A549 (cell line): ENCODE data around the gene TUBA4A. TPM values are rescaled to one million over a fixed set of nuclear protein-coding genes. Genes with fewer than 3 reads are reported as not detected.
A peak's percentile ranks its signal among the peaks of the same experiment; 100 is the strongest.

Experiments used
- ATAC-seq, 2 experiments: fragments of 200-7000 bp in 1 of 2; fragments of >200 bp in 1 of 2; cut with Nextera tagmentation in 1 of 2; cut with Tn5 transposase in 1 of 2; 3 replicates each; pipeline versions ENCODE4 v1.8.0 to v1.9.1; 2018 to 2020; ENCODE audit warnings: mild to moderate bottlenecking in 1 of 2, moderate library complexity in 1 of 2
- CTCF ChIA-PET: fragments of 300-600 bp; sonication (Branson Sonifier 250); formaldehyde crosslinking; extraction: SDS; loops from one replicate; lab custom pipeline; 2021; ENCODE audit warnings: antibody characterized with exemption, inconsistent platforms; lab: Yijun Ruan, JAX
- POLR2A ChIA-PET: fragments of 350-600 bp; formaldehyde crosslinking; extraction: SDS; loops from one replicate; lab custom pipeline; 2021; ENCODE audit warnings: antibody characterized with exemption, inconsistent platforms; lab: Yijun Ruan, JAX
- DNase-seq, 2 experiments: peaks; one replicate each; pipeline versions ENCODE4 v3.0.0 to v3.0.0-alpha.2; 2011 to 2016; ENCODE audit warnings: low read depth in 1 of 2, low spot score in 1 of 2
- FAIRE-seq: peaks from 2 replicates; lab custom pipeline; 2011; peaks lifted over from hg19 to GRCh38; lab: Jason Lieb, UNC
- H3K27ac ChIP-seq, 2 experiments: fragments of >200 bp; sonication (Bioruptor Twin); formaldehyde crosslinking; 3 replicates each; pipeline ENCODE4 v1.5.1; 2016 to 2017
- H3K4me1 ChIP-seq: fragments of >200 bp; sonication (Bioruptor Twin); formaldehyde crosslinking; 3 replicates; pipeline ENCODE4 v1.6.1; 2016
- H3K4me2 ChIP-seq: fragments of >200 bp; sonication (Bioruptor Twin); formaldehyde crosslinking; 3 replicates; pipeline ENCODE4 v1.6.1; 2016
- H3K4me3 ChIP-seq: fragments of >200 bp; sonication (Bioruptor Twin); formaldehyde crosslinking; 3 replicates; pipeline ENCODE4 v1.5.1; 2016
- H3K9me3 ChIP-seq: fragments of >200 bp; sonication (Bioruptor Twin); formaldehyde crosslinking; 3 replicates; pipeline ENCODE4 v1.6.1; 2016
- ATOH8 ChIP-seq: fragments of 250-450 bp; sonication (Bioruptor Pico); IDR thresholded peaks from 2 replicates; pipeline ENCODE4 v1.5.0; 2020; ENCODE audit warnings: low read depth, mild to moderate bottlenecking, moderate library complexity
- BCL3 ChIP-seq: fragments of >200 bp; sonication (Bioruptor Twin); formaldehyde crosslinking; IDR thresholded peaks from 3 replicates; pipeline ENCODE4 v1.6.1; 2016
- EHF ChIP-seq: fragments of 250-450 bp; sonication (Bioruptor Pico); IDR thresholded peaks from 2 replicates; pipeline ENCODE4 v1.5.0; 2020; ENCODE audit warnings: mild to moderate bottlenecking
- EP300 ChIP-seq, 2 experiments: fragments of >200 bp; sonication (Bioruptor Twin); formaldehyde crosslinking; IDR thresholded peaks; 2 replicates in 1 of 2; 3 replicates in 1 of 2; pipeline ENCODE4 v1.6.1; 2016 to 2017
- ESRRA ChIP-seq: fragments of 150-350 bp; IDR thresholded peaks from 2 replicates; pipeline ENCODE4 v1.6.1; 2014; ENCODE audit warnings: mild to moderate bottlenecking, low read length, borderline replicate concordance
- FOSL2 ChIP-seq, 2 experiments: fragments of 450-650 bp in 1 of 2; fragments of >200 bp in 1 of 2; sonication (Bioruptor Twin) in 1 of 2; formaldehyde crosslinking; IDR thresholded peaks; 2 replicates each; pipeline versions ENCODE4 v1.5.0 to v1.6.1; 2016 to 2020; ENCODE audit warnings: mild to moderate bottlenecking in 1 of 2, moderate library complexity in 1 of 2
- GATA3 ChIP-seq: IDR thresholded peaks from 2 replicates; pipeline ENCODE4 v1.6.1; 2012; ENCODE audit warnings: borderline replicate concordance
- HDAC2 ChIP-seq: fragments of 200-600 bp; sonication (generic); IDR thresholded peaks from 2 replicates; pipeline ENCODE4 v1.6.1; 2016
- HOXB5 ChIP-seq: fragments of 250-450 bp; sonication (Bioruptor Pico); IDR thresholded peaks from 2 replicates; pipeline ENCODE4 v1.5.0; 2020; ENCODE audit warnings: mild to moderate bottlenecking, moderate library complexity
- JUN ChIP-seq, 2 experiments: fragments of >200 bp; sonication (Bioruptor Twin); formaldehyde crosslinking; IDR thresholded peaks; 2 replicates in 1 of 2; 3 replicates in 1 of 2; pipeline ENCODE4 v1.6.1; 2016 to 2017
- JUNB ChIP-seq: fragments of >200 bp; sonication (Bioruptor Twin); formaldehyde crosslinking; IDR thresholded peaks from 2 replicates; pipeline ENCODE4 v1.6.1; 2016
- KDM1A ChIP-seq: fragments of 200-600 bp; sonication (generic); IDR thresholded peaks from 2 replicates; pipeline ENCODE4 v1.6.1; 2016; ENCODE audit warnings: low read depth, mild to moderate bottlenecking
- MAFK ChIP-seq: fragments of 450-650 bp; IDR thresholded peaks from 2 replicates; pipeline ENCODE4 v1.6.1; 2014; ENCODE audit not compliant: partially characterized antibody
- MAZ ChIP-seq: fragments of 150-350 bp; IDR thresholded peaks from 2 replicates; pipeline ENCODE4 v1.6.1; 2014; ENCODE audit warnings: antibody characterized with exemption, low read depth, low read length, borderline replicate concordance
- MYC ChIP-seq: IDR thresholded peaks from 2 replicates; pipeline ENCODE4 v1.6.1; 2012; ENCODE audit warnings: mild to moderate bottlenecking, inconsistent platforms, low read length, improper control_type of control experiment, borderline replicate concordance
- NPAS2 ChIP-seq: fragments of 250-450 bp; sonication (Bioruptor Pico); IDR thresholded peaks from 2 replicates; pipeline ENCODE4 v1.8.0; 2022; ENCODE audit warnings: mild to moderate bottlenecking, moderate library complexity, borderline replicate concordance
- PHF8 ChIP-seq: fragments of 200-600 bp; sonication (generic); IDR thresholded peaks from 2 replicates; pipeline ENCODE4 v1.6.1; 2016; ENCODE audit warnings: low read depth, mild to moderate bottlenecking, antibody characterized with exemption, moderate library complexity, borderline replicate concordance
- POLR2A ChIP-seq: IDR thresholded peaks from 2 replicates; pipeline ENCODE4 v1.6.1; 2012; ENCODE audit warnings: mild to moderate bottlenecking, low read length
- POLR2AphosphoS2 ChIP-seq: conservative IDR thresholded peaks from 2 replicates; pipeline ENCODE4 v1.6.1; 2012; ENCODE audit warnings: low read length, improper control_type of control experiment, inconsistent platforms
- RAD21 ChIP-seq, 2 experiments: fragments of >200 bp in 1 of 2; sonication (Bioruptor Twin) in 1 of 2; formaldehyde crosslinking in 1 of 2; IDR thresholded peaks in 1 of 2; conservative IDR thresholded peaks in 1 of 2; 2 replicates in 1 of 2; 3 replicates in 1 of 2; pipeline ENCODE4 v1.6.1; 2012 to 2018; ENCODE audit warnings: inconsistent platforms in 1 of 2
- RFX5 ChIP-seq: fragments of 450-650 bp; IDR thresholded peaks from 2 replicates; pipeline ENCODE4 v1.7.1; 2014; ENCODE audit warnings: antibody characterized with exemption, mild to moderate bottlenecking, moderate library complexity
- SREBF2 ChIP-seq: fragments of 450-650 bp; IDR thresholded peaks from 2 replicates; pipeline ENCODE4 v1.6.1; 2014; ENCODE audit warnings: mild to moderate bottlenecking, moderate library complexity
- TFCP2L1 ChIP-seq: fragments of 250-450 bp; sonication (Bioruptor Pico); IDR thresholded peaks from 2 replicates; pipeline ENCODE4 v1.5.0; 2021; ENCODE audit warnings: mild to moderate bottlenecking
- TP53 ChIP-seq: fragments of 250-450 bp; sonication (Bioruptor Pico); IDR thresholded peaks from 2 replicates; pipeline ENCODE4 v1.5.0; 2021; ENCODE audit warnings: mild to moderate bottlenecking, moderate library complexity
- ZC3H11A ChIP-seq: fragments of 450-650 bp; IDR thresholded peaks from 2 replicates; pipeline ENCODE4 v1.6.1; 2014; ENCODE audit warnings: antibody characterized with exemption, mild to moderate bottlenecking
- WGBS: methylation state at CpG from one replicate; pipeline ENCODE4 v1.1.6; 2017; ENCODE audit errors: missing lambda C conversion rate; 5-methylcytosine and 5-hydroxymethylcytosine counted together
- polyA plus RNA-seq, 4 experiments: library from polyadenylated mRNA; depleted of rRNA in 3 of 4; stranded (reverse); fragments of >200 nt; fragmentation: RNase III in 1 of 4; extraction: RNeasy Plus Mini Kit Qiagen cat#74134 plus additional on column Dnase treatment in 1 of 4; gene quantifications; 2 replicates in 3 of 4; 3 replicates in 1 of 4; pipeline ENCODE4 v1.2.3, GENCODE V29; 2011 to 2017
- TF ChIP-seq, protein P1 (sequence below): IDR thresholded peaks from 2 replicates; pipeline ENCODE4 v1.6.1; 2012
- TF ChIP-seq, protein P2 (sequence below): IDR thresholded peaks from 2 replicates; pipeline ENCODE4 v1.6.1; 2012
- TF ChIP-seq, protein P3 (sequence below): IDR thresholded peaks from 2 replicates; pipeline ENCODE4 v1.6.1; 2012; ENCODE audit warnings: low read depth, borderline replicate concordance
- TF ChIP-seq, protein P4 (sequence below): fragments of >200 bp; sonication (Bioruptor Twin); formaldehyde crosslinking; IDR thresholded peaks from 3 replicates; pipeline ENCODE4 v1.5.1; 2016

Gene TUBA4A
- polyA plus RNA-seq, 2 of the 4 experiments (the other 2 are of a cell fraction) = 222 to 450 TPM

DNA sequence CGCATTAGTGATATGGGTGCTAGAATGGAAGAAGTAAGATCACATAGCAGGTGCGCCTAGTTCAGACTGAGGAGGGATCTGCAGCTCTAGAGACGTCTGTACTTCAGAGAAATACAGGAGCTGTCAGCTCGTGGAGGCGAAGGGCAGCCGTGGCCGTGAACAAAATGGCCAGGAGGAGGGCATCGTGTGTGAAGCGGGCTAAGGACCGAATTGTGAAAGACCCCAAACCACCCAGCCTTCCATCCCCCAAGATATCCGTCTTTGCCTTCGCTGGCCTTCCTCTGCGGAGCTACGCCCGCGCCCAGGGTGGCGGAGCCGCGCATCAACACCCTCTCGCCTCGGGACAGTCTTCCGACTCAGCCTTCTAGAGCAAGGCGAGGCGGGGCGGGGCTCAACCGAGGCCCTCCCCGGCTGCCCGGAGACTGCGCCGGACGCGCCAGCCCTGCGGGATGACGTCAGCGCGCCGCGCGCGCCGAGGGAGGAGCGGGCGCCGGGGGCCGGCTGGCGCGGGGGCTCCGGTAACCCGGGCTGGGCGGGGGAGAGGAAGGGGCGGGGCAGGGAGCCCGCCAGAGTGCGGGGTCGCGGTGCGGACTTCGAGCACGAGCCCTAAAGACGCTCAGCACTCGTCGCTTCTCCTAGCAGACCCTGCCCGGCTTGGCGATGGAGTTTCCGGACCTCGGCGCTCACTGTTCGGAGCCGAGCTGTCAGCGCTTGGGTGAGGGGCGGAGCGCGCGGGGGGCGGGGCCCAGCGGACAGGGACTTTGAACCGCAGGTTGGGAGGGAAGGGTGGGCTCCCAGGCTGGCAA is 47.2 kb downstream of the TUBA4A start, which contains the start of gene ZFAND2B:
Gene ZFAND2B, plus strand, starts transcription at position 455 of the 806 bp plus-strand sequence. Its CDS starts 206 bp downstream, at position 661.
- H3K4me1 ChIP-seq = peaks cover 16% of the 10 kb centered on the region
- DNase-seq = peak; percentile 89 to 91
- POLR2A ChIA-PET = interaction anchor here (0.6 to 3.9 kb wide), 15 partner anchors 9 to 182 kb away, joined by 3 to 25 read pairs (median 5); partner anchors contain the start of genes ABCB6, ANKZF1, CNPPD1 and DNAJB2
- peak within 1 kb of the TSS; percentile 95 to 98 for H3K27ac ChIP-seq
- H3K4me3 ChIP-seq = peak within 1 kb of the TSS; percentile 53
- 1% methylated on average over 37 of the region's 76 CpGs for WGBS
- TF ChIP-seq POLR2A (peak; percentile 96), MAZ (peak; percentile 61; the same call in 1 of the 2 replicates), PHF8 (peak; percentile 75; the same call in 1 of the 2 replicates), TP53 (CRISPR knock-in tag) (0 out of 2 replicates have a peak, but pooled peaks have one; percentile 58), RFX5 (no peak), POLR2AphosphoS2 (no peak; the same call in 1 of the 2 replicates), JUN (IDR thresholded peaks at IDR 0.05) (peak; percentile 87 to 95), GATA3 (peak; percentile 31; the same call in 1 of the 2 replicates), ATOH8 (peak; percentile 64; the same call in 1 of the 2 replicates), JUNB (no peak), BCL3 (peak; percentile 72), ZC3H11A (no peak), HDAC2 (no peak), TFCP2L1 (CRISPR knock-in tag) (no peak), FOSL2 (IDR thresholded peaks at IDR 0.05) (no peak), FOSL2 (CRISPR knock-in tag; IDR thresholded peaks at IDR 0.05) (peak; percentile 55)
- TF ChIP-seq, protein P1, sequence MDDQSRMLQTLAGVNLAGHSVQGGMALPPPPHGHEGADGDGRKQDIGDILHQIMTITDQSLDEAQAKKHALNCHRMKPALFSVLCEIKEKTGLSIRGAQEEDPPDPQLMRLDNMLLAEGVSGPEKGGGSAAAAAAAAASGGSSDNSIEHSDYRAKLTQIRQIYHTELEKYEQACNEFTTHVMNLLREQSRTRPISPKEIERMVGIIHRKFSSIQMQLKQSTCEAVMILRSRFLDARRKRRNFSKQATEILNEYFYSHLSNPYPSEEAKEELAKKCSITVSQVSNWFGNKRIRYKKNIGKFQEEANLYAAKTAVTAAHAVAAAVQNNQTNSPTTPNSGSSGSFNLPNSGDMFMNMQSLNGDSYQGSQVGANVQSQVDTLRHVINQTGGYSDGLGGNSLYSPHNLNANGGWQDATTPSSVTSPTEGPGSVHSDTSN = peak; percentile 58
- TF ChIP-seq, protein P2, sequence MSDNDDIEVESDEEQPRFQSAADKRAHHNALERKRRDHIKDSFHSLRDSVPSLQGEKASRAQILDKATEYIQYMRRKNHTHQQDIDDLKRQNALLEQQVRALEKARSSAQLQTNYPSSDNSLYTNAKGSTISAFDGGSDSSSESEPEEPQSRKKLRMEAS = peak; percentile 57; the same call in 1 of the 2 replicates
- TF ChIP-seq, protein P3, sequence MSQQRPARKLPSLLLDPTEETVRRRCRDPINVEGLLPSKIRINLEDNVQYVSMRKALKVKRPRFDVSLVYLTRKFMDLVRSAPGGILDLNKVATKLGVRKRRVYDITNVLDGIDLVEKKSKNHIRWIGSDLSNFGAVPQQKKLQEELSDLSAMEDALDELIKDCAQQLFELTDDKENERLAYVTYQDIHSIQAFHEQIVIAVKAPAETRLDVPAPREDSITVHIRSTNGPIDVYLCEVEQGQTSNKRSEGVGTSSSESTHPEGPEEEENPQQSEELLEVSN = peak; percentile 63; the same call in 1 of the 2 replicates
- TF ChIP-seq, all 56 proteins: peak for 12
- CTCF ChIA-PET = interaction anchor here (0.7 to 3.2 kb wide), 14 partner anchors 10 to 330 kb away, joined by 3 to 20 read pairs (median 4); partner anchors contain the start of gene NHEJ1
- peak; percentile 85 to 93 for ATAC-seq
- peak within 1 kb of the TSS; percentile 85 for H3K4me2 ChIP-seq
- FAIRE-seq = no peak
- peaks cover 3% of the 10 kb centered on the region; the same call in 1 of the 3 replicates for H3K9me3 ChIP-seq

DNA sequence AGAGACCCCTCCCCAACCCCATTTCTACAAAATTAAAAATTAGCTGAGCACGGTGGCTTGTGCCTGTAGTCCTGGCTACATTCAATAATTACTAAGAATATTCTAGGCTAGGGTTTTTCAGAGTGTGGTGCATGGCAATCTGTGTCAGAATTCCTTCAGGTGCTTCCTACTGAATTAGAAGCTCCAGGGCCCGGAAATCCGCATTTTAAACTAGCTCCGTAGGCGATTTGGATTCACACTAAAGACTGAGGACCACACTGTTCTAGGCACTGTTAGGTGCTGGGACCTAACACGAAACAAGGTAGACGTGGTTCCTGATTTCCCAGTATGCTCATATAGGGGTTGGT is 47.8 kb downstream of the TUBA4A start:
- POLR2A ChIA-PET = interaction anchor here (0.7 to 3.9 kb wide), 9 partner anchors 10 to 148 kb away, joined by 3 to 25 read pairs (median 6); partner anchors contain the start of genes ABCB6, CNPPD1, DNAJB2 and GLB1L
- ATAC-seq (no peak), FAIRE-seq (no peak), DNase-seq (no peak)
- CTCF ChIA-PET = interaction anchor here (0.6 to 3.2 kb wide), 14 partner anchors 9 to 330 kb away, joined by 3 to 20 read pairs (median 4); partner anchors contain the start of gene NHEJ1
- Histone ChIP-seq H3K4me3 (peak overlapping the region; percentile 53), H3K4me2 (peak overlapping the region; percentile 85), H3K27ac (peak overlapping the region; percentile 95 to 98), H3K4me1 (peaks cover 16% of the 10 kb centered on the region), H3K9me3 (peaks cover 3% of the 10 kb centered on the region; the same call in 1 of the 3 replicates)
- 15% methylated on average over 7 of the region's 7 CpGs for WGBS
- TF ChIP-seq EP300 (IDR thresholded peaks at IDR 0.05) = no peak
- no peak for TF ChIP-seq POLR2AphosphoS2
- TF ChIP-seq, protein P4, sequence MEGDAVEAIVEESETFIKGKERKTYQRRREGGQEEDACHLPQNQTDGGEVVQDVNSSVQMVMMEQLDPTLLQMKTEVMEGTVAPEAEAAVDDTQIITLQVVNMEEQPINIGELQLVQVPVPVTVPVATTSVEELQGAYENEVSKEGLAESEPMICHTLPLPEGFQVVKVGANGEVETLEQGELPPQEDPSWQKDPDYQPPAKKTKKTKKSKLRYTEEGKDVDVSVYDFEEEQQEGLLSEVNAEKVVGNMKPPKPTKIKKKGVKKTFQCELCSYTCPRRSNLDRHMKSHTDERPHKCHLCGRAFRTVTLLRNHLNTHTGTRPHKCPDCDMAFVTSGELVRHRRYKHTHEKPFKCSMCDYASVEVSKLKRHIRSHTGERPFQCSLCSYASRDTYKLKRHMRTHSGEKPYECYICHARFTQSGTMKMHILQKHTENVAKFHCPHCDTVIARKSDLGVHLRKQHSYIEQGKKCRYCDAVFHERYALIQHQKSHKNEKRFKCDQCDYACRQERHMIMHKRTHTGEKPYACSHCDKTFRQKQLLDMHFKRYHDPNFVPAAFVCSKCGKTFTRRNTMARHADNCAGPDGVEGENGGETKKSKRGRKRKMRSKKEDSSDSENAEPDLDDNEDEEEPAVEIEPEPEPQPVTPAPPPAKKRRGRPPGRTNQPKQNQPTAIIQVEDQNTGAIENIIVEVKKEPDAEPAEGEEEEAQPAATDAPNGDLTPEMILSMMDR = no peak
- no peak for TF ChIP-seq RAD21 (conservative IDR thresholded peaks at IDR 0.05 in 1 of 2, IDR thresholded peaks at IDR 0.05 in 1 of 2)
- TF ChIP-seq EHF (CRISPR knock-in tag) = no peak
- no peak for TF ChIP-seq ESRRA
- TF ChIP-seq JUN (IDR thresholded peaks at IDR 0.05) = no peak
- TF ChIP-seq PHF8 = no peak
- TF ChIP-seq JUNB = no peak
- no peak for TF ChIP-seq MAFK
- TF ChIP-seq ATOH8 = no peak
- TF ChIP-seq MYC = no peak
- no peak for TF ChIP-seq NPAS2 (CRISPR knock-in tag)
- no peak for TF ChIP-seq KDM1A
- TF ChIP-seq SREBF2 = no peak
- TF ChIP-seq POLR2A = no peak
- TF ChIP-seq HOXB5 (CRISPR knock-in tag) = no peak
